GM12878 (cell line): Measurements from ENCODE around the gene TTC39A. TPM values are rescaled to one million over a fixed set of nuclear protein-coding genes. Genes with fewer than 3 reads are reported as not detected.

ENCODE experiments used
- ATAC-seq: fragments of 200-7000 bp; cut with Tn5 transposase; 3 replicates; pipeline ENCODE4 v1.9.1; 2020; ENCODE audit warnings: mild to moderate bottlenecking, moderate library complexity
- BruUV-seq: library from RNA; stranded (reverse); fragments of 400-500 nt; replicated peaks from 2 replicates; lab custom pipeline; 2021; lab: Mats Ljungman, UMichigan
- CTCF ChIA-PET: fragments of 300-600 bp; sonication (Branson Sonifier 250); formaldehyde crosslinking; extraction: SDS; loops from one replicate; lab custom pipeline; 2021; ENCODE audit warnings: inconsistent platforms; lab: Yijun Ruan, JAX
- POLR2A ChIA-PET: fragments of 350-600 bp; formaldehyde crosslinking; extraction: SDS; loops from one replicate; lab custom pipeline; 2021; ENCODE audit warnings: inconsistent platforms; lab: Charles Lee
- RAD21 ChIA-PET: fragments of 300-600 bp; sonication (Branson Sonifier 250); formaldehyde crosslinking; loops from one replicate; lab custom pipeline; 2023; ENCODE audit warnings: antibody characterized with exemption; ENCODE audit not compliant: unreplicated experiment; lab: Charles Lee
- SMC1A ChIA-PET: fragments of 300-600 bp; sonication (Branson Sonifier 250); formaldehyde crosslinking; loops from one replicate; lab custom pipeline; 2023; ENCODE audit not compliant: unreplicated experiment, uncharacterized antibody; lab: Charles Lee
- DNase-seq: peaks from one replicate; pipeline ENCODE4 v3.0.0-alpha.2; 2011; ENCODE audit warnings: low read depth, low spot score
- FAIRE-seq: peaks from 3 replicates; lab custom pipeline; 2011; peaks lifted over from hg19 to GRCh38; lab: Jason Lieb, UNC
- H2AFZ ChIP-seq: 2 replicates; pipeline ENCODE4 v1.6.0; 2011; ENCODE audit warnings: low read depth, low read length, control low read depth; ENCODE audit not compliant: control insufficient read depth
- H3K27ac ChIP-seq: 2 replicates; pipeline ENCODE4 v1.5.1; 2011; ENCODE audit warnings: control low read depth; ENCODE audit not compliant: control insufficient read depth, insufficient read depth
- H3K27me3 ChIP-seq, 2 experiments: replicated peaks in 1 of 2; 2 replicates each; pipeline versions ENCODE4 v1.6.0 to v1.6.1; 2011; ENCODE audit warnings: low read length in 1 of 2; ENCODE audit not compliant: control insufficient read depth in 2 of 2, insufficient read depth in 2 of 2
- H3K36me3 ChIP-seq, 2 experiments: 2 replicates each; pipeline ENCODE4 v1.5.1; 2011; ENCODE audit warnings: low read length in 1 of 2; ENCODE audit not compliant: control insufficient read depth in 2 of 2, insufficient read depth in 2 of 2
- H3K4me1 ChIP-seq: 2 replicates; pipeline ENCODE4 v1.6.1; 2011; ENCODE audit warnings: mild to moderate bottlenecking, low read length, moderate library complexity, mixed read lengths; ENCODE audit not compliant: control insufficient read depth, insufficient read depth
- H3K4me2 ChIP-seq: 2 replicates; pipeline ENCODE4 v1.6.0; 2011; ENCODE audit warnings: control low read depth; ENCODE audit not compliant: control insufficient read depth, insufficient read depth
- H3K4me3 ChIP-seq: fragments of 200-600 bp; sonication (generic); 2 replicates; pipeline ENCODE4 v1.5.1; 2016
- H3K79me2 ChIP-seq: 2 replicates; pipeline ENCODE4 v1.6.0; 2011; ENCODE audit warnings: low read length; ENCODE audit not compliant: control insufficient read depth, insufficient read depth
- H3K9ac ChIP-seq: 2 replicates; pipeline ENCODE4 v1.8.0; 2011; ENCODE audit warnings: low read length, control low read depth, mixed read lengths; ENCODE audit not compliant: control insufficient read depth, insufficient read depth
- H3K9me3 ChIP-seq: replicated peaks from 3 replicates; pipeline ENCODE4 v1.5.1; 2011; ENCODE audit warnings: mild to moderate bottlenecking, low read length; ENCODE audit not compliant: control insufficient read depth, insufficient read depth
- H4K20me1 ChIP-seq: 2 replicates; pipeline ENCODE4 v1.6.0; 2011; ENCODE audit not compliant: control insufficient read depth, insufficient read depth
- ATF3 ChIP-seq: IDR thresholded peaks from 2 replicates; pipeline ENCODE4 v1.6.1; 2011; ENCODE audit warnings: low read depth, mild to moderate bottlenecking, low read length, moderate library complexity, borderline replicate concordance; ENCODE audit errors: extremely low read depth
- EGR1 ChIP-seq, 2 experiments: IDR thresholded peaks; 1 replicate in 1 of 2; 2 replicates in 1 of 2; pipeline ENCODE4 v1.6.1; 2011 to 2012; ENCODE audit warnings: low read depth in 2 of 2, low read length in 2 of 2, borderline replicate concordance in 1 of 2, mild to moderate bottlenecking in 1 of 2, moderate library complexity in 1 of 2
- FOXM1 ChIP-seq: IDR thresholded peaks from 2 replicates; pipeline ENCODE4 v1.6.1; 2012; ENCODE audit warnings: low read depth, mild to moderate bottlenecking, inconsistent platforms, low read length, moderate library complexity
- HCFC1 ChIP-seq: fragments of 150-350 bp; IDR thresholded peaks from 2 replicates; pipeline ENCODE4 v1.6.1; 2014; ENCODE audit warnings: low read length
- KLF5 ChIP-seq: fragments of 450-650 bp; IDR thresholded peaks from 2 replicates; pipeline ENCODE4 v1.6.1; 2014; ENCODE audit warnings: mild to moderate bottlenecking; ENCODE audit not compliant: partially characterized antibody
- MXI1 ChIP-seq: fragments of 150-350 bp; IDR thresholded peaks from 2 replicates; pipeline ENCODE4 v1.6.1; 2011; ENCODE audit warnings: low read depth, mild to moderate bottlenecking, inconsistent platforms, low read length, improper control_type of control experiment
- RB1 ChIP-seq: fragments of 450-650 bp; formaldehyde crosslinking; IDR thresholded peaks from 2 replicates; pipeline ENCODE4 v1.6.1; 2017; ENCODE audit warnings: mild to moderate bottlenecking, borderline replicate concordance
- STAT3 ChIP-seq: IDR thresholded peaks from 2 replicates; pipeline ENCODE4 v1.6.1; 2011; ENCODE audit warnings: low read depth, low read length, improper control_type of control experiment
- SUPT20H ChIP-seq: IDR thresholded peaks from 2 replicates; pipeline ENCODE4 v1.6.1; 2011; ENCODE audit warnings: low read depth, mild to moderate bottlenecking, low read length, moderate library complexity, borderline replicate concordance; ENCODE audit not compliant: control insufficient read depth
- TARDBP ChIP-seq: IDR thresholded peaks from 2 replicates; pipeline ENCODE4 v1.6.1; 2016; ENCODE audit warnings: borderline replicate concordance
- USF2 ChIP-seq: IDR thresholded peaks from 2 replicates; pipeline ENCODE4 v1.6.1; 2011; ENCODE audit warnings: low read depth, low read length, improper control_type of control experiment, borderline replicate concordance
- ZNF592 ChIP-seq: fragments of 450-650 bp; IDR thresholded peaks from 2 replicates; pipeline ENCODE4 v1.6.1; 2017; ENCODE audit warnings: mild to moderate bottlenecking, moderate library complexity
- WGBS: methylation state at CpG from one replicate; pipeline ENCODE4 v1.1.6; 2016; ENCODE audit warnings: low lambda C conversion rate; ENCODE audit not compliant: insufficient replicate concordance, insufficient coverage; ENCODE audit errors: missing lambda C conversion rate; 5-methylcytosine and 5-hydroxymethylcytosine counted together
- in situ Hi-C: fragments of 300-500 bp; cut with MboI; formaldehyde crosslinking; loops from 9 replicates; pipeline ENCODE4 v1.14.3; 2018; ENCODE audit warnings: mixed read lengths
- intact Hi-C: fragments of 100-400 bp; cut with micrococcal nuclease; formaldehyde crosslinking; loops from one replicate; pipeline ENCODE4 v1.14.2; 2022; ENCODE audit not compliant: unreplicated experiment
- polyA plus RNA-seq, 11 experiments: library from polyadenylated mRNA; depleted of rRNA in 4 of 11; unstranded in 6 of 11; stranded (reverse) in 5 of 11; fragments of >200 nt; fragmentation: Nextera tagmentation in 4 of 11; fragmentation: Illumina TruSeq in 1 of 11; extraction: Ambion mirVana in 4 of 11; extraction: Trizol in 1 of 11; gene quantifications; 1 replicate in 1 of 11; 2 replicates in 10 of 11; pipeline versions ENCODE4 v1.2.1 to v1.2.3, GENCODE V29; 2011 to 2016; ENCODE audit warnings: inconsistent platforms in 2 of 11, missing spikeins in 2 of 11, low read depth in 1 of 11
- total RNA-seq, 4 experiments: library from RNA; depleted of rRNA in 3 of 4; stranded (reverse); fragments of >200 nt in 3 of 4; fragmentation: Illumina TruSeq in 1 of 4; extraction: Trizol in 1 of 4; gene quantifications; 2 replicates each; pipeline versions ENCODE4 v1.2.1 to v1.2.3, GENCODE V29; 2013 to 2021
- TF ChIP-seq, protein P1 (sequence below): IDR thresholded peaks from 2 replicates; pipeline ENCODE4 v1.6.1; 2011; ENCODE audit warnings: borderline replicate concordance, low read depth, mild to moderate bottlenecking, moderate library complexity, low read length; ENCODE audit not compliant: insufficient read depth, poor library complexity, severe bottlenecking

The TTC39A gene
- total and polyA plus RNA-seq, 10 of the 15 experiments (the other 5 are each of a cell fraction or from before 2014, with no cell fraction given): 0.18 to 3.0 (median 1.2) TPM

DNA sequence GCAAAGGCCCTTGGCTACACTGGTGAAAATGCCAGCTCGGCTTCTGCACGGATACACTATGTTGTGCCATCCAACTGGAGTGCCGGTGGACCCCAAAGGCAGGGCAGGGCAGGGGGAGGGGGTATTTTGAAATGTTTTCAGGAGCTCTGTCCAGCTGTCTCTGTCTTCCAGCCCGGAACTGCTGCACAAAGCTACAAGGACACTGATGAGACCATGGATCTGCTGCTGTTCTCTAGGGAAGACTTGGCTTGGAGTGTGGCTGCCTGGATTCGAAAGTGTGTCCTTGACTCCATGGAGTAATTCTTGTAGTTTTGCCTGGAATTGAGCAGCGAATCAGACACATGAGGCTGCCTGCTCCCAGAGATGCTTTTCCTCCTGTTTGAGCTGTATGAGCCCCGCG lies 42.4 kb downstream of the TTC39A start:
- intact Hi-C loops: no loop called here
- CTCF ChIA-PET: interaction anchor here (1.1 to 3.3 kb wide), 6 partner anchors 8 to 99 kb away, joined by 3 to 28 read pairs (median 3); no protein-coding TSS in a partner anchor
- SMC1A ChIA-PET: interaction anchor here (1.0 to 2.0 kb wide), 4 partner anchors 9 to 68 kb away, joined by 3 to 7 read pairs (median 4); no protein-coding TSS in a partner anchor
- FAIRE-seq: no peak
- Histone ChIP-seq H3K4me3 (no peak overlapping the region), H4K20me1 (no peaks in the 10 kb centered on the region), H2AFZ (no peak overlapping the region), H3K27ac (no peak overlapping the region), H3K9ac (no peak overlapping the region), H3K4me1 (peaks cover 27% of the 10 kb centered on the region), H3K27me3 (no peaks in the 10 kb centered on the region), H3K79me2 (no peaks in the 10 kb centered on the region), H3K9me3 (no peaks in the 10 kb centered on the region), H3K4me2 (no peak overlapping the region), H3K36me3 (no peaks in the 10 kb centered on the region)
- TF ChIP-seq HCFC1 (no peak), KLF5 (no peak), EGR1 (IDR thresholded peaks at IDR 0.05; ENCODE audit: borderline replicate concordance in 1 of 2, low read depth in 2 of 2, low read length in 2 of 2) (no peak), ZNF592 (no peak), ATF3 (no peak), USF2 (no peak), TARDBP (no peak), STAT3 (no peak), MXI1 (no peak), RB1 (no peak), SUPT20H (no peak), FOXM1 (no peak)
- TF ChIP-seq, protein P1, sequence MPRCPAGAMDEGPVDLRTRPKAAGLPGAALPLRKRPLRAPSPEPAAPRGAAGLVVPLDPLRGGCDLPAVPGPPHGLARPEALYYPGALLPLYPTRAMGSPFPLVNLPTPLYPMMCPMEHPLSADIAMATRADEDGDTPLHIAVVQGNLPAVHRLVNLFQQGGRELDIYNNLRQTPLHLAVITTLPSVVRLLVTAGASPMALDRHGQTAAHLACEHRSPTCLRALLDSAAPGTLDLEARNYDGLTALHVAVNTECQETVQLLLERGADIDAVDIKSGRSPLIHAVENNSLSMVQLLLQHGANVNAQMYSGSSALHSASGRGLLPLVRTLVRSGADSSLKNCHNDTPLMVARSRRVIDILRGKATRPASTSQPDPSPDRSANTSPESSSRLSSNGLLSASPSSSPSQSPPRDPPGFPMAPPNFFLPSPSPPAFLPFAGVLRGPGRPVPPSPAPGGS: no peak
- in situ Hi-C loops: no loop called here
- BruUV-seq: no TSS peak
- RAD21 ChIA-PET: no interaction called here
- ATAC-seq: no peak
- POLR2A ChIA-PET: no interaction called here
- no peak for DNase-seq
- WGBS: 81% methylated on average over 8 of the region's 8 CpGs
